HepG2 (cell line): ENCODE data around the gene SNRNP27. TPM values are rescaled to one million over a fixed set of nuclear protein-coding genes. Genes with fewer than 3 reads are reported as not detected.

Experiments used
- CENPX ChIP-seq: sonication (generic); formaldehyde crosslinking; IDR thresholded peaks from 2 replicates; pipeline ENCODE4 v1.9.0; 2021; ENCODE audit warnings: mild to moderate bottlenecking, missing genetic modification reagents, moderate library complexity
- GTF3A ChIP-seq: sonication (generic); formaldehyde crosslinking; conservative IDR thresholded peaks from 2 replicates; pipeline ENCODE4 v1.4.0; 2020; ENCODE audit warnings: mild to moderate bottlenecking, missing genetic modification reagents
- ISX ChIP-seq: sonication (generic); formaldehyde crosslinking; conservative IDR thresholded peaks from 2 replicates; pipeline ENCODE4 v1.5.0; 2020; ENCODE audit warnings: missing genetic modification reagents
- KDM6A ChIP-seq: IDR thresholded peaks from 2 replicates; pipeline ENCODE4 v1.6.1; 2016; ENCODE audit warnings: low read depth
- KMT2B ChIP-seq: IDR thresholded peaks from 2 replicates; pipeline ENCODE4 v1.6.1; 2016; ENCODE audit warnings: missing genetic modification reagents, missing compliant biosample characterization
- MIER2 ChIP-seq: IDR thresholded peaks from 2 replicates; pipeline ENCODE4 v1.6.1; 2016; ENCODE audit warnings: missing biosample characterization, missing genetic modification reagents
- MLX ChIP-seq: IDR thresholded peaks from 2 replicates; pipeline ENCODE4 v1.6.1; 2016
- MZF1 ChIP-seq: sonication (generic); formaldehyde crosslinking; IDR thresholded peaks from 2 replicates; pipeline ENCODE4 v1.8.1; 2023; ENCODE audit warnings: mild to moderate bottlenecking, missing genetic modification reagents, borderline replicate concordance
- SIN3B ChIP-seq: fragments of 150-350 bp; IDR thresholded peaks from 2 replicates; pipeline ENCODE4 v1.6.1; 2014; ENCODE audit warnings: low read length
- TBP ChIP-seq: sonication (generic); formaldehyde crosslinking; IDR thresholded peaks from 2 replicates; pipeline ENCODE4 v1.5.0; 2020; ENCODE audit warnings: missing genetic modification reagents
- TCF7 ChIP-seq: sonication (generic); IDR thresholded peaks from 2 replicates; pipeline ENCODE4 v1.6.1; 2016; ENCODE audit warnings: antibody characterized with exemption, low read depth
- ZBTB10 ChIP-seq: sonication (generic); formaldehyde crosslinking; IDR thresholded peaks from 2 replicates; pipeline ENCODE4 v1.4.0; 2020; ENCODE audit warnings: missing genetic modification reagents, borderline replicate concordance
- ZBTB20 ChIP-seq: sonication (generic); formaldehyde crosslinking; IDR thresholded peaks from 2 replicates; pipeline ENCODE4 v1.8.1; 2023; ENCODE audit warnings: missing genetic modification reagents, low read depth, mild to moderate bottlenecking, borderline replicate concordance
- ZBTB34 ChIP-seq: sonication (generic); formaldehyde crosslinking; IDR thresholded peaks from 2 replicates; pipeline ENCODE4 v1.8.0; 2022; ENCODE audit warnings: mild to moderate bottlenecking, missing genetic modification reagents
- ZBTB39 ChIP-seq: sonication (generic); formaldehyde crosslinking; IDR thresholded peaks from 2 replicates; pipeline ENCODE4 v1.5.0; 2020; ENCODE audit warnings: missing genetic modification reagents
- ZFAT ChIP-seq: sonication (generic); formaldehyde crosslinking; conservative IDR thresholded peaks from 2 replicates; pipeline ENCODE4 v1.8.1; 2023; ENCODE audit warnings: missing genetic modification reagents, inconsistent platforms
- ZNF17 ChIP-seq: sonication (generic); formaldehyde crosslinking; IDR thresholded peaks from 2 replicates; pipeline ENCODE4 v1.5.0; 2020; ENCODE audit warnings: mild to moderate bottlenecking, missing genetic modification reagents
- ZNF280D ChIP-seq: sonication (generic); formaldehyde crosslinking; IDR thresholded peaks from 2 replicates; pipeline ENCODE4 v1.5.1; 2020; ENCODE audit warnings: mild to moderate bottlenecking, missing genetic modification reagents
- polyA plus RNA-seq, 8 experiments: library from polyadenylated mRNA; depleted of rRNA in 3 of 8; stranded (reverse) in 7 of 8; unstranded in 1 of 8; fragments of >200 nt; fragmentation: Illumina TruSeq in 4 of 8; extraction: Trizol in 4 of 8; gene quantifications; 2 replicates each; pipeline versions ENCODE4 v1.2.1 to v1.2.3, GENCODE V29; 2011 to 2016; ENCODE audit warnings: low read depth in 4 of 8, missing spikeins in 1 of 8, mixed read lengths in 1 of 8; ENCODE audit not compliant: insufficient read depth in 1 of 8
- total RNA-seq, 5 experiments: library from RNA; depleted of rRNA; stranded (reverse); fragments of >200 nt; fragmentation: Illumina TruSeq; extraction: Trizol; gene quantifications; 2 replicates each; pipeline ENCODE4 v1.2.3, GENCODE V29; 2016; ENCODE audit warnings: low read depth in 1 of 5

The SNRNP27 gene
- total and polyA plus RNA-seq, 2 of the 13 experiments (the other 11 are each of a cell fraction or from before 2014, with no cell fraction given): 49.8 to 54.6 TPM

- peak; percentile 75; the same call in 1 of the 2 replicates for TF ChIP-seq MLX (CRISPR knock-in tag)
- TF ChIP-seq ZBTB20 (CRISPR knock-in tag): peak; percentile 19; the same call in 1 of the 2 replicates
- TF ChIP-seq SIN3B: no peak
- no peak for TF ChIP-seq MIER2 (CRISPR knock-in tag)
- TF ChIP-seq ZBTB39 (CRISPR knock-in tag): no peak
- peak; percentile 29; the same call in 1 of the 2 replicates for TF ChIP-seq TCF7
- TF ChIP-seq ZFAT: no peak
- no peak for TF ChIP-seq CENPX (CRISPR knock-in tag)
- TF ChIP-seq ZNF17 (CRISPR knock-in tag): no peak
- TF ChIP-seq MZF1 (CRISPR knock-in tag): no peak
- no peak for TF ChIP-seq GTF3A (CRISPR knock-in tag)
- TF ChIP-seq TBP (CRISPR knock-in tag): no peak
- no peak for TF ChIP-seq KMT2B (CRISPR knock-in tag)
- peak; percentile 77 for TF ChIP-seq KDM6A
- TF ChIP-seq ZBTB10: no peak
- no peak for TF ChIP-seq ZNF280D (CRISPR knock-in tag)
- no peak for TF ChIP-seq ISX (CRISPR knock-in tag)
- TF ChIP-seq ZBTB34 (CRISPR knock-in tag): peak; percentile 24; the same call in 1 of the 2 replicates
Observed at GRCh38 chr2:69933839-69934613, 40.3 kb downstream of the SNRNP27 start (continued).
